GM23248 (cell line): ENCODE measurements around the gene NOSIP.

Experiments used
- EZH2 ChIP-seq: fragments of 200-600 bp; sonication (generic); IDR thresholded peaks from 2 replicates; pipeline ENCODE4 v1.6.1; 2018; ENCODE audit warnings: antibody characterized with exemption, mild to moderate bottlenecking; ENCODE audit not compliant: insufficient read depth, poor library complexity, severe bottlenecking
- EZH2phosphoT487 ChIP-seq: fragments of 200-600 bp; sonication (generic); IDR thresholded peaks from 2 replicates; pipeline ENCODE4 v1.6.1; 2018; ENCODE audit warnings: antibody characterized with exemption, moderate library complexity, mild to moderate bottlenecking, low read depth; ENCODE audit not compliant: insufficient read depth

- TF ChIP-seq EZH2: no peak
- no peak for TF ChIP-seq EZH2phosphoT487
Measured at GRCh38 chr19:49541914-49542313, 38.4 kb downstream of the NOSIP start.
